H54 (cell line): Measurements from ENCODE around the gene TESK2.

Experiments
- DNase-seq: peaks from one replicate; pipeline ENCODE4 v3.0.0; 2011; ENCODE audit warnings: low spot score, mixed read lengths; ENCODE audit not compliant: insufficient read length
- FAIRE-seq: peaks from 3 replicates; lab custom pipeline; 2011; peaks lifted over from hg19 to GRCh38; lab: Jason Lieb, UNC
- POLR2A ChIP-seq: IDR thresholded peaks from 2 replicates; pipeline ENCODE4 v1.6.1; 2011; ENCODE audit warnings: low read depth, mild to moderate bottlenecking, low read length

Gene TESK2

GRCh38 chr1:45465277-45465676 is 25.7 kb downstream of the TESK2 start:
- FAIRE-seq (no peak), DNase-seq (no peak)
- no peak for TF ChIP-seq POLR2A

DNA sequence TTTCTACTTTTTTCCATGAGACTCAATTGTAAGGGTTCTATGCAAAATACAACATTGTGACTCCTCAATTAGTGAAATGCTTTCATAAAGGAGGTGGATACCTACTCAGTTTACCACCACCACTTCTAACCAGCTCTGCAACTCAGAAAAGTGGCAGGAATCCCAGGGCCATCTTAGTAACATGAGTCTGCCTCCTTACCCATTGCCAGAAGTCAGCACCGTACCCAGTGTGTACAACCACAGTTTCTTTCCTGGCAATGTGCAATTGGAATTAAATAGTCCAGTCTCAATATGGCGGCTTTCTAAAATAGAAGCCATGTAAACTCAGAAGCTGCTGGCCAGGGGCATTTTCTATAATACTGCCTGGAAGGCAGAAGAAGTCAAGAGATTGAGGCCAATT is 32.1 kb downstream of the TESK2 start:
- TF ChIP-seq POLR2A, result no peak
- DNase-seq (no peak), FAIRE-seq (no peak)

GRCh38 chr1:45456531-45456930 is 34.4 kb downstream of the TESK2 start:
- no peak for FAIRE-seq

GRCh38 chr1:45455162-45455561 is 35.8 kb downstream of the TESK2 start:
- FAIRE-seq, result no peak
- no peak for TF ChIP-seq POLR2A
- no peak for DNase-seq

More at GRCh38 chr1:45456531-45456930, 34.4 kb downstream of the TESK2 start:
- TF ChIP-seq POLR2A, result no peak
- no peak for DNase-seq

- FAIRE-seq, result no peak
- no peak for TF ChIP-seq POLR2A
Observed at GRCh38 chr1:45454464-45454863, 36.5 kb downstream of the TESK2 start.

GRCh38 chr1:45452503-45452902 is 38.5 kb downstream of the TESK2 start:
- FAIRE-seq (no peak), DNase-seq (no peak)
- TF ChIP-seq POLR2A, result no peak

More at GRCh38 chr1:45454464-45454863, 36.5 kb downstream of the TESK2 start:
- no peak for DNase-seq

GRCh38 chr1:45448357-45448756 is 42.6 kb downstream of the TESK2 start:
- FAIRE-seq (no peak), DNase-seq (no peak)
- TF ChIP-seq POLR2A, result no peak

DNA sequence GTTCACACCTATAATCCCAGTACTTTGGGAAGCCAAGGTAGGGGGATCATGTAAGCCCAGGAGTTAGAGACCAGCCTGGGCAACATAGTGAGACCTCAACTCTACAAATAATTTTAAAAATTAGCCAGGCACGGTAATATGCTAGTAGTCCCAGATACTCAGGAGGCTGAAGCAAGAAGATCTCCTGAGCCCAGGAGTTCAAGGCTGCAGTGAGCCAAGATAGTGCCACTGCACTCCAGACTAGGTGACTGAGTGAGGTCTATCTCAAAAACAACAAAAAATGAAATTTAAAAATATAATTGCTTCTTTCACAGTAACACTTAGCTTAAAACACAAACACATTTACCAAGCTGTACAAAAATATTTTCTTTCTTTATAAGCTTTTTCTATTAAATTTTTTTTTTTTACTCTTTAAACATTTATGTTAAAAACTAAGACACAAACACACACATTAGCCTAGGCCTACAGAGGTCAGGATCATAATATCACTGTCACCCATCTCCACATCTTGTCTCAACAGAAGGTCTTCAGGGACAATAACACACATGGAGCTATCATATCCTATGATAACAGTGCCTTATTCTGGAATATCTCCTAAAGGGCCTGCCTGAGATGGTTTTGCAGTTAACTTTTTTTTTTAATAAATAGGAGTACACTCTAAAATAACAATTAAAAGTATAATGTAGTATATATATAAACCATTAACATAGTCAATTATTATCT is 43.9 kb downstream of the TESK2 start:
- no peak for TF ChIP-seq POLR2A
- FAIRE-seq, result no peak
- DNase-seq, result no peak

- TF ChIP-seq POLR2A, result no peak
- DNase-seq (no peak), FAIRE-seq (no peak)
Observed at GRCh38 chr1:45446530-45446929, 44.4 kb downstream of the TESK2 start.

GRCh38 chr1:45444609-45445131 is 46.3 kb downstream of the TESK2 start:
- TF ChIP-seq POLR2A, result no peak
- FAIRE-seq, result no peak
- DNase-seq, result no peak

- no peak for FAIRE-seq
- TF ChIP-seq POLR2A, result no peak
- no peak for DNase-seq
Observed at GRCh38 chr1:45443580-45444446, 47.1 kb downstream of the TESK2 start.

DNA sequence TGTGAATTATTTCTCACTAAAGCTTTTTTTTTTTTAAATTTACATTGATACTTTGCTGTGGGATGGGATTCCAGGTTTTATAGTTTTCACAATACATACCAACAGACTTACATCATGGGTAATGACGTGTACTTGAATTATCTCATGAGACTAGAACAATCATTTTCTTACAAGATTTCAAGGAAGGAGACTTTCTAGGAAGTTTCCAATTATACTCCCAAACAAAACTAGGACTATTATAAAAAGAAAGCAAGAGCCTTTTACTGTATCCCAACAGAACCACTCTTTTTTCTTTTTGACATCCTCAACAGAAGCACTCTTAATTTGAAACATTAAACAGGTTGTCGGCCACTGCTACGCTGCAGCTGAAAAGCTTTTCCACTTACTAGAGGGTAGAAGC is 48.7 kb downstream of the TESK2 start:
- peak; percentile 8 for DNase-seq
- FAIRE-seq, result no peak
- TF ChIP-seq POLR2A, result no peak

GRCh38 chr1:45437323-45437722 is 53.6 kb downstream of the TESK2 start:
- no peak for TF ChIP-seq POLR2A
- DNase-seq, result no peak
- FAIRE-seq, result no peak

DNA sequence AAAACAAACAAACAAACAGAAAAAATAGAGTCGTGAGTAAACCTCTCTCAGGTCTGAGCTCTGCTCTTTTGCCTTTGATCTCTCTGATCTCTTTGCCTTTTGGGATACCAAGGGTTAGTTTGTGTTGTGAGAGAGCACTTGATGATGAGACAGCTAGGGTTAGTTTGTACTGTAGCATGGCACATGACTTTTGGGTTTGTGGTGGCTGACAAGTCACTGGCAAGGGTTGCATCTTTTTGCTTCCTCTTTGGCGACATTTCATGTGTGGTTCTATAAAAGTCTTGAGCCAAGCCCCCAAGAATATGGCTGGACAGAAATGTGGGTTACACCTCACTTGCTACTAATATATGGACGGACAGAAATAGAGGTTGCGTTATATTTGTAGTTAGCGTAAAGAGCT is 60.5 kb downstream of the TESK2 start:
- FAIRE-seq (no peak), DNase-seq (no peak)
- TF ChIP-seq POLR2A, result no peak
